Tibial artery (tissue), 4 donors: ENCODE measurements around the gene MRAP2.

Source experiments
- DNase-seq, 2 donors: peaks; one replicate each; pipeline ENCODE4 v3.0.0-alpha.2; 2019
- H3K27ac ChIP-seq, 2 donors: fragments of 200-600 bp; sonication (generic) in 1 of 2; 1 replicate in 1 of 2; 2 replicates in 1 of 2; pipeline ENCODE4 v1.5.1; 2018 to 2019; ENCODE audit warnings: mild to moderate bottlenecking in 1 of 2
- H3K27me3 ChIP-seq, 2 donors: fragments of 200-600 bp; sonication (generic) in 1 of 2; one replicate each; pipeline versions ENCODE4 v1.5.1 to v1.6.0; 2016 to 2019
- H3K36me3 ChIP-seq, 3 donors: fragments of 200-600 bp; sonication (generic) in 2 of 3; one replicate each; pipeline ENCODE4 v1.5.1; 2016 to 2019; ENCODE audit warnings: mild to moderate bottlenecking in 2 of 3
- H3K4me1 ChIP-seq, 4 donors: fragments of 200-600 bp; sonication (generic) in 2 of 4; 1 replicate in 3 of 4; 2 replicates in 1 of 4; pipeline ENCODE4 v1.5.1; 2016 to 2019
- H3K4me3 ChIP-seq, 2 donors: fragments of 200-600 bp; sonication (generic) in 1 of 2; 1 replicate in 1 of 2; 2 replicates in 1 of 2; pipeline ENCODE4 v1.5.1; 2018 to 2019; ENCODE audit warnings: mild to moderate bottlenecking in 2 of 2
- H3K9me3 ChIP-seq, 3 donors: fragments of 200-600 bp; sonication (generic) in 1 of 3; one replicate each; pipeline ENCODE4 v1.5.1; 2016 to 2019
- intact Hi-C: fragments of 100-400 bp; cut with DNase I; formaldehyde crosslinking; loops from one replicate; pipeline ENCODE4 v1.15.0; 2023; ENCODE audit warnings: low total_unique reads
- TF ChIP-seq, protein P1 (sequence below), 2 experiments: fragments of 200-600 bp in 1 of 2; fragments of 450-650 bp in 1 of 2; IDR thresholded peaks; one replicate each; pipeline ENCODE4 v1.5.1; 2017 to 2019; ENCODE audit warnings: antibody characterized with exemption in 2 of 2, mild to moderate bottlenecking in 1 of 2, moderate library complexity in 1 of 2

Gene MRAP2

DNA sequence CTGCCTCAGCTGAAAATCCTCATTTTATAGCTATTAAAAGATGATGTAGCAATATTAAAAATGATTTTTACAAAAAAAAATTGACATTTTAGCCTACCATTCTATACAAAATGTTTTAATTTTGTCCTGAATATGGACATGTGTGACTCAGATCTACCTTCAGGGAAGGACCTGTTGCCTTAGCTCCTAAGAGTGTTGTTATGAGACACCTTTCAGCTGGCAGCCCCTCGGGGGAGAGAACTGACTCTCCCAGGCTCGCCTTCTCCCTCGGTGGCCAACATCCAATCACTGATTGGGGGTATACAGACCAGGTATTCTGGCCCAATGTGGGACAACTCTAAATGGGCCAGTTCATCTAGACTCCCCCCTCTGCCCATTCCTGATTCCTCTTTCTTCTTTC, 32.5 kb upstream of the MRAP2 start:
- Histone ChIP-seq H3K4me3 (no peak overlapping the region), H3K9me3 (no peaks in the 10 kb centered on the region), H3K4me1 (no peaks in the 10 kb centered on the region), H3K36me3 (no peaks in the 10 kb centered on the region), H3K27me3 (no peaks in the 10 kb centered on the region), H3K27ac (no peak overlapping the region)
- intact Hi-C loops: no loop called here
- TF ChIP-seq, protein P1, sequence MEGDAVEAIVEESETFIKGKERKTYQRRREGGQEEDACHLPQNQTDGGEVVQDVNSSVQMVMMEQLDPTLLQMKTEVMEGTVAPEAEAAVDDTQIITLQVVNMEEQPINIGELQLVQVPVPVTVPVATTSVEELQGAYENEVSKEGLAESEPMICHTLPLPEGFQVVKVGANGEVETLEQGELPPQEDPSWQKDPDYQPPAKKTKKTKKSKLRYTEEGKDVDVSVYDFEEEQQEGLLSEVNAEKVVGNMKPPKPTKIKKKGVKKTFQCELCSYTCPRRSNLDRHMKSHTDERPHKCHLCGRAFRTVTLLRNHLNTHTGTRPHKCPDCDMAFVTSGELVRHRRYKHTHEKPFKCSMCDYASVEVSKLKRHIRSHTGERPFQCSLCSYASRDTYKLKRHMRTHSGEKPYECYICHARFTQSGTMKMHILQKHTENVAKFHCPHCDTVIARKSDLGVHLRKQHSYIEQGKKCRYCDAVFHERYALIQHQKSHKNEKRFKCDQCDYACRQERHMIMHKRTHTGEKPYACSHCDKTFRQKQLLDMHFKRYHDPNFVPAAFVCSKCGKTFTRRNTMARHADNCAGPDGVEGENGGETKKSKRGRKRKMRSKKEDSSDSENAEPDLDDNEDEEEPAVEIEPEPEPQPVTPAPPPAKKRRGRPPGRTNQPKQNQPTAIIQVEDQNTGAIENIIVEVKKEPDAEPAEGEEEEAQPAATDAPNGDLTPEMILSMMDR (IDR thresholded peaks at IDR 0.05): no peak
- DNase-seq: no peak

DNA sequence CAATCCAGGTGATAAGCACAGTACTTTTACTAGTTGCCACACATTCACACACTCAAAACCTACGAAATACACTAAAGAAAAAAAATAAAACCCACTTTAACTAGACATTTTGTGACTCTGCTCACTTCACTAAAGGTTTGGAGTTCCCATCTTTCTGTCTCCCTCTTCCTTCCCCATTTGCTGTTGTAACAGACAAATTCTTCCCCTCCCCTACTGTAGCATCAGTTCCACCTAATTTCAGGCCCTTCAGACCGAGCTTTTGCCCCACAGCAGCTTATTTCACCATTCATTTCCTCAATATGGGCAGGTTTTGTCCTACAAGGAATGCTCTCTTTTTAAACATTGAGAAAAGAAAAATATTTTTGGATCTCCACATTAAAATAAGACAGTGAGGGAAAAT, 31.3 kb upstream of the MRAP2 start:
- Histone ChIP-seq H3K9me3 (no peaks in the 10 kb centered on the region), H3K36me3 (no peaks in the 10 kb centered on the region), H3K27ac (no peak overlapping the region), H3K4me3 (no peak overlapping the region), H3K27me3 (no peaks in the 10 kb centered on the region), H3K4me1 (no peaks in the 10 kb centered on the region)
- TF ChIP-seq, protein P1 (IDR thresholded peaks at IDR 0.05): no peak
- no peak for DNase-seq
- intact Hi-C loops: no loop called here

DNA sequence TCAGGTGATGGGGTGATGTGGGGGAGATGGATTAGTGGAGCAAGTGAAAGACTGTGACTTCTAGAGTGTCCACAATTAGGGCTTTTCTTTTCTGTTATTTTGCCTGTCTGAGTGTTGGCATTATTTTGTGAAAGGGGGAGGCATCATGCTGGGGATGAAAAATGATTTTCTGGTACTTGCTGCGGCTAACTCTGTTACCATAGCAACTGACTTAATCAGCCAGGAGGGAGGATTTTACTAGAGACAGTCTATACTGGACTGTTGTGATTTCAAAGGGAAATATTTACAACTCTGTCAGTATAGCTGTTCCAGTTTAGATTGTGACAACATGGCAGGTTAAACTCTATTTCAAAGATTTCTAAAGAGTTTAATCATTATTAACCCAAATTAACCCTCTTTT, 30.4 kb upstream of the MRAP2 start:
- H3K4me3 ChIP-seq: no peak overlapping the region
- no peak for DNase-seq
- no peaks in the 10 kb centered on the region for H3K36me3 ChIP-seq
- TF ChIP-seq, protein P1 (IDR thresholded peaks at IDR 0.05): no peak
- H3K4me1 ChIP-seq: no peaks in the 10 kb centered on the region
- H3K27me3 ChIP-seq: no peaks in the 10 kb centered on the region
- intact Hi-C loops: no loop called here
- no peak overlapping the region for H3K27ac ChIP-seq
- H3K9me3 ChIP-seq: no peaks in the 10 kb centered on the region

DNA sequence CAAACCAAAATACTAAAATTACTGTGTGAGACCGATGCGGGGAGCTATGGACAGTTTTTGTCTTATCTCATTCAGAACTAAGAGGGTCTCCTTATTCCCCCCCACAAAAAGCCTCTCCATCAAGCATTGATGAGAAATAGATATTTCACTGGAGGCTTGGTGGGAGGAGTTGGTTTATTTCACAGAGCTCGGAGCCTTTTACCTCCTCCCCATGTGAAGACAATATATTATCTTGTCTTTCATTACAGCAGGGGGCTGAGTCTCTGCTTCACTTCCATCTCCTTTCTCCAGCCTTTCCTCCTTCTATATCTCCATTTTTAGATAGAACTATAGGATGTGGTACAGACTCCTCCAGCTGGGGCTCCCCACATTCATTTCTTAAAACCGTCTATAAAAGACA, 29.9 kb upstream of the MRAP2 start:
- Histone ChIP-seq H3K27me3 (no peaks in the 10 kb centered on the region), H3K4me3 (no peak overlapping the region), H3K27ac (no peak overlapping the region), H3K36me3 (no peaks in the 10 kb centered on the region), H3K4me1 (no peaks in the 10 kb centered on the region), H3K9me3 (no peaks in the 10 kb centered on the region)
- no peak for DNase-seq
- TF ChIP-seq, protein P1 (IDR thresholded peaks at IDR 0.05): no peak
- intact Hi-C loops: no loop called here

DNA sequence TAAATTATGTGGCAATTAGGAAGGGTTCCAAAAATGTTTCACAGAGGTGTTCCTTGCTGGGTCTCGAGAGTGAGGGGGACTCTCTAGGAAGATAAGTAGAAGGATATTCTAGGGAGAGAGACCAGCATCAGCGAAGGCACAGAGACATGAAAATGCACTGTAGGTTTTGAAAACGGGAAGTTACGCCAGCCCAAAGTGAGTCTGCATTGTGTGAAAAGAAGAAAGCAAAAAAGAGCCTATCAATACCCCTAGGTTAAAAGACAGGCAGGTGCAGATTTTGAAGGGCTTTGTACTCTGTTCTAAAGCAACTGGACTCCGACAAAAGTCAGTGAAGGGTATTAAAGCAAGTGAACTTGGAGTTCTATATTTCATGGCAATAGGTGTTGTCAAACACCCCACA, 25.7 kb upstream of the MRAP2 start:
- no peaks in the 10 kb centered on the region for H3K36me3 ChIP-seq
- no peak overlapping the region for H3K4me3 ChIP-seq
- H3K4me1 ChIP-seq: peaks cover 0 to 5% (median 0%) of the 10 kb centered on the region in 4 donors
- TF ChIP-seq, protein P1 (IDR thresholded peaks at IDR 0.05): no peak
- DNase-seq: no peak
- H3K9me3 ChIP-seq: no peaks in the 10 kb centered on the region
- no peaks in the 10 kb centered on the region for H3K27me3 ChIP-seq
- no peak overlapping the region for H3K27ac ChIP-seq
- intact Hi-C loops: no loop called here

DNA sequence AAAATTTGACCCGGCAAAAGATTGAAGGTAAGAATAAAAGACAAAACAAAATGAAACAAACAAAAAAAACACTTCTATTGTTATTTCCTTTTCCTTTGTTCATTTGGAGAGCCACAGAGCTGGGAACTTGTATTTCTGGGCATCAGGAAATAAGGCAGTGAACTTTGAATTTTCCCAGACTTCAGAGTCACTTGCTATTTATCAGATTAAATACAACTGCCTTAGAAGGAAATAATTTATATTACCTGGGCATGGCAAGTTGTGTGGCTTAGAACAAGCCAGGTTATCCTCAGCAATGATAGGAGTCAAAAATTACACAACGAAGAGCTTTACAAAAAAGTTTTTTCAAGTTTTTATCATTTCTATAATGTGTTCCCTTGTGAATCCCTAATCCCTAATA, 20.2 kb upstream of the MRAP2 start:
- intact Hi-C loops: no loop called here
- H3K27me3 ChIP-seq: no peaks in the 10 kb centered on the region
- no peaks in the 10 kb centered on the region for H3K36me3 ChIP-seq
- H3K4me3 ChIP-seq: no peak overlapping the region
- no peaks in the 10 kb centered on the region for H3K9me3 ChIP-seq
- TF ChIP-seq, protein P1 (IDR thresholded peaks at IDR 0.05): no peak
- no peak overlapping the region for H3K27ac ChIP-seq
- no peak for DNase-seq
- peaks cover 0 to 5% (median 0%) of the 10 kb centered on the region in 4 donors for H3K4me1 ChIP-seq
